GM18526 (cell line): ENCODE data around the gene DDX23.
A peak's percentile ranks its signal among the peaks of the same experiment; 100 is the strongest.

ENCODE experiments used
- POLR2A ChIP-seq: IDR thresholded peaks from 3 replicates; pipeline ENCODE4 v1.6.1; 2011; ENCODE audit not compliant: insufficient read length; ENCODE audit errors: extremely low read depth

Gene DDX23

DNA sequence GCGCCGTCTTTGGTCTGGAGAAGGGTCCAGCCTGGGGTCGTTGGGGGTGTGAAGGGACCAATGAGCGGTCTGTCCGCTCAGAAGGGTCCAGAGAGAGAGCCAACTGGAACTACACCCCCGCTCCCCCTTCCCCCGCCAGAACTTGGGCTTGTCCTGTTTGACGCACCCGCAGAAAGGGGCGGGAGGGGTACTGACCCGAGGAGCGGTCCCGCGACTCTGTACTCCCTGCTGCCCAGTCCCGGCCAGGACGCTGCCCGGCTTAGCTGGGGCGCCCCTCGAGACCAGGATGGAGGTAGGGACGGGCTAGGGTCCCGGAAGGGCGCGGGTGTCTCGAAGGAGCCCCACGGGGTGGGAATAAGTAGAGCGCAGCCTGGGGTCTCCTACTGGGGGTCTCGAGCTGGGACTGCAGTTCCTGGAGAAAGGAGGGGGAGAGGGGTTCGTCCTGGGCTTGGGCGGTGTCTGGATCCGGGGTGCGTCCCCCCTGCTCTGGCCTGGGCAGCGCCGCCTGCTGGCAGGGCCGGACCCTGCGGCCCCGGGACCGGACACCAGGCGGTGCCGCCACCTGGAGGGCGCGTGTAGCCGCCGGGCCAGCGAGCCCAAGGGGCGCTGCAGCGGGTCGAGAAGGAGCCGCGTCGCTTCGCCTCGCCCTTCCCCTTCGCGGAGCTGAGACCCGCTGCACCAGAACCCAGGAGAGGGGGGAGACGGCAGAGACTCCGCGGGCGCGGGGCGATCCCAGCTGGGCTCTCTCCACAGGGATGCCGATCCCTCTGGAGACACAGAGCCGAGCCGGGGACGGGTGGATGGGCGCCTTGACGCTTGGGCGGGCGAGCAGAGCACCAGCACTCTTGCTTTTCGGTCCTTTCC is 37.5 kb downstream of the DDX23 start:
- peak; percentile 36 for TF ChIP-seq POLR2A

DNA sequence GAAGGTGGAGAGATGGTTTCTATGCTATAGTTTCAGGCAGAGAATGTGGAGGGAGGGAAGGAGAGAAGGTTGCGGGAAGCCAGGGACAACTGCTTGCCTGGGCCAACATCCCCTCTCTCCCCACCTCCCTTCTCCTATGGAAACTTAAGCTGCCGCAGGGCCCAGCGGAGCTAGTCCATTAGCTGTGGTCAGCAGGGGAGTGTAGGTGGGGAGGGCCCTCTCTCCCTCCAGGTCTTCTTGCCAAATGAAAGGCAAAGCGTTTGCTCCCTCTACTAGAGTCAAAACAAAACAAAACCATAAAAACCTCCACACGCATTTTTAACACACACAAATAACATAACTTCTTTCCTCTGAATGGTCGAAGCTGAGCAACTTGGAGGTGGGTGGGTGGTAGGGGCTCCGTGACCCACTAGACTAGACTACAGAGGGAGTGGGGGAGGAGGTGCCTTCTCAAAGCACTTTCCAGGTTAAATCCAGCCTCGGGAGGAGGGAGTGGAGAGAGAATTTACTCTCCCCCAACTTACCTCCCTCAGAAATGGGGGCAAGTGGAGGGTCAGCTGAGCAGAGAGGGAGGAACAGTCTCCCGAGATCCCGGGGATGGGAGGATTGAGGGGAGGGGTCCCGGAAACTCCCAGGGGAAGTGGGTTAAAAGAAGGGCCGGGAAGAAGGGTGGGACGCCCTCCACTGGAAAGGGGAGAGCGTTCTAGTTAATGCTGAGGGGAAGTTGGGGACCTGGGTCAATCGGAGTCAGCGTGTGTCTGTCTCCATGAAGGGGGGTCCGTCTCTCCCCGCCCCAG is 38.3 kb downstream of the DDX23 start:
- no peak for TF ChIP-seq POLR2A

DNA sequence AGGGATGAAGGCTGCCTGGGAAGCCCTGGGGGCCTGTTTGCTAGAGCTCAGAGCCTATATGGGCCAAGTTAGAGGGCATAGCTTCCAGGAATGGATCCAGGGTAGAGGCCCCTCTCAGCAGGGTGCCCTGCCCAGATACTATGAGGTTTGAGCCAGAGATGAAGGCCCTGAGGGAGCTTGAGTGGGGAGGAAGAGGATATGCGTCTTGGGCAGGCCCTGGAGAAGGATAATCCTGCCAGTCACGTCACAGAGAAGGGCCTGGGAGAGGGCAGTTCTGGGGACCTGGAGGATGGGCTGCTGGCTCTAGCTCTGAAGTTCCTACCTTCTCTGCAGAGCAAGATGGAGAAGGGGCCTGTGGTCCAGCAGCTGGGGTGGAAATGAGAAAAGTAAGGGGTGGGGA is 39.6 kb downstream of the DDX23 start:
- TF ChIP-seq POLR2A: no peak

DNA sequence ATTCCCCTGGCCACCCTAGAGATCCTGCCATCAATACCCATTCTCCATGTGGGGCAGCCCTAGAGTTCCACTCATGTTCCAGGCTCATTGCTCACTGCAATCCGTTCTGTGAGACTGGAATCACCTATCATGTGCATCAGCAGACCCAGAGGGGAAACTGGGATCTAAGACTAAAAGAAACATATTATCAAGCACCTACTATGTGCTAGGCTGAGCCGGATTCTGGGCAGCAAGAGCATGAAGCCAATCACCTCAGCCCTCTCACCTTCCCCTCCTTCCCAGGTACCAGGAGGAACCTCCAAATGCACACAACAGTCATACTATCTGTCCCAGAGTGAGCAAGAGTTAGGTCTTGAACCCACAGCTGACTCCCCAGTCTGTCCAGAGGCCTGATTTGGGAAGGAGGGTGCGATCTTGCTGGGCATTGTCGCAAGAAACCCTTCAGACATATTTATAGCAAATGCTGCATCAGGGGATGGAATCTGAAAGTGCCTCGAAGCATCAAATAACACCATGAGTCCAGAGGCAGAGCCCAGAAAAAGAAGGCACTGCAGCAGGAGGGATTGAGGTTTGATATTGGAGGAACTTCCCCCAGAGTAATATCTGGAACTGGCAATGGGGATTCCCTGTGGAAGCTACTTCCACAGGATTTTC is 40.4 kb downstream of the DDX23 start:
- TF ChIP-seq POLR2A: no peak

DNA sequence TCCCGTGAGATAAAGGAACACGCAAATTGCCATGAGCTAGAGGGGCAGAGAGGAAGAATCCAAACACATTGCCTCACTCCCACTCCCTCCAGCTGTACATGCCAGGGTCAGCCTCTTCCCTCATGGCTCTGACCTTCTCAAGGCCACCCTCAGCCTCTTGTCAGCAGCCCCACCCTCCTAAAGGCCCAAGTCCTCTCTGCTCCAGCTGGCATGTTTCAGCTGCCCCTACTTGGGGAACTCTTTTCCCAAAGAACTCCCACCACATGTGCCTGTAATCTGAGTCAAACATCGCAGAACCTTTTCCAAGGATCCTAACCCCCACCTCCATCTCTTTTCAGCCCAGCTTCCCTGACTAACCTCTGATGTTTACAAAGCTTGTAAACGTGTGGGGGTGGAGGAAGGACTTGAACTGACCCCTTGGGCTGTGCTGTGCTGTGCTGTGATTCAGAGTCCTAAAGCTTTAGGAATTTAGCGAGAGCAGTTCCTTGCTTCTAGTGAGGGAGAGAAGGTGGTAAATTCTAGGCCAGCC is 41.0 kb downstream of the DDX23 start:
- no peak for TF ChIP-seq POLR2A

DNA sequence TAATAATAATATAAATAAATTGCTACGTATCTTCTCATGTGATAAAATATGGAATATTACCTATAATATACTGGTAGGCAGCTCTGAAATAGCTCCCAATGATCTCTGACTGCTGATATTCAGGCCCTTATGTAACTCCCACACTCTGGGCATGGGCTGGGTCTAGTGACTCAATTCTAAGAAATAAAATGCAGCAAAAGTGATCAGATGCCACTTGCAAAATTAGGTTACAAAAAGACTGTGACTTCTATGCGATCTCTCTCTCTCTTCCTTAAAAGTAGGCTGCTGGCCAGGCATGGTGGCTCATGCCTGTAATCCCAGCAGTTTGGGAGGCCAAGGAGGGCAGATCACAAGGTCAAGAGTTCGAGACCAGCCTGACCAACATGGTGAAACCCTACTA is 44.0 kb downstream of the DDX23 start:
- no peak for TF ChIP-seq POLR2A

DNA sequence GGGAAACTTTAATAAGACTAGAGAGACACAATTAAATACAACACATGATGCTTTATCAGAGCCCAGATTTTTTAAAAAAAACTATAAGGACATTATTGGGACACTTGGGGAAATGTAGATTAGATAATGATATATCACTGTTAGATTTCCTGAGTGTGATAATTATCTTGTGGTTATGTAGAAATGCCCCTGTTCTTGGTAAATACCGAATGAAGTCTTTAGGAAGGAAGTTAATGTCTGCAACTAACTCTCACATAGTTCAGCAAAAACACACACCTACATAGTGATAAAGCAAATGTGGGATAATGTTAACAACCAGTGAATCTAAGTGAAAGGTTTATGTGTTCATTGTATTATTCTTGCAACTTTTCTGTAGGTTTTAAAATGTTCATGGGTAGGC is 48.3 kb downstream of the DDX23 start:
- TF ChIP-seq POLR2A: no peak

DNA sequence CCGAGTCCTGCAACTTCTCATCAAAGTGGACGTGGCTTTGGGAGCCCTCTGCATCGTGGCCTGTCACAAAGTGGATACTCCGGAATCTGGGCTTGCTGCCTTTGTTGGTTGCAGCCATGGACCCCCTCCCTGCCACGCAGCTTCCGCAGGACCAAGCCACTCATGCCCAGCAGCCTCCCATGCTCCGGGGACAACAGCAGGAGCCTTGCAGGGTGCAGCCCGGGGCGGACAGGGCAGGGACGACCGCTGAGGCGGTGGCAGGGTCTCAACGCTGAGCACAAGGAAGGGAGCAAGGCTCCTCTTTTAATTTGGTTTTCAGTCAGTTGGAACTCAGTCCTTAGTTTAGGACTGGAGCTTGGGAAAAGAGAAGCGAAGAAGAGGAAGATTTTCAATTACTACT is 51.0 kb downstream of the DDX23 start:
- no peak for TF ChIP-seq POLR2A

DNA sequence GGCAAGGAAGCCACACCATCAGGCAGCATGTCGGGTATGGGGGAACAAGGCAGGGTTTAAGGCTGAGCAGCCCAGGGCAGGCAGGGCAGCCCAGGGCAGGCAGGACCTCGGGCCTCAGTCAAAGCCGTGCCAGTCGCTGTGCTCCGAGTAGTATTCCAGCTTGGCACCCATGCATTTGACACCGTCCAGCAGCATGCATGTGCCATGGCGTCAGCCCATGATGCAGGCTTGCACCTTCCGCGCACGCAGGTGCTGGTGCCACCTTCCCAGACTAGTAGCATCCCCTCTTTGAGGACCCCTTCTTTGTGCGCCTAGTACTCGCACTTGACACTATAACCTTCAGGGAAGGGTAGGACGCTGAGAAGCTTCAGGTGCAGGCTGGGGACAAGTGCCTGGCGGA is 51.5 kb downstream of the DDX23 start:
- no peak for TF ChIP-seq POLR2A

DNA sequence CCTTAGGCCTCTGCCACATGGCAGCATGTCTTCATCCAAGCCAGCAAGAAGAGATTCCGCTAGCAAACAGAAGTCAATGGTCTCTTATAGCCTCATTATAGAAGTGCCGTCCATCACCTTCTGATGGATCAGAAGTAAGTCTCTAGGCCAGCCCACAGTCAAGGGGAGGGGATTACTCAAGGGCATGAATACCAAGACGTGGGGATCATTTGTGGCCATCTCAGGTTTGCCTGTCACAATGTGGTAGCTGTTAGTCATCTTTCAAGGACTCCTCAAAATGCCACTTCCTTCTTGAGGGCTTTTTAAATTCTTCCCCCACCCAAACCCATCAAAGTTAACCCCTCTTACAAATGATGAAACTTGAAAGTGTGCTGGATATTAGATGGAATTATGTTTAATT is 55.0 kb downstream of the DDX23 start:
- TF ChIP-seq POLR2A: no peak

DNA sequence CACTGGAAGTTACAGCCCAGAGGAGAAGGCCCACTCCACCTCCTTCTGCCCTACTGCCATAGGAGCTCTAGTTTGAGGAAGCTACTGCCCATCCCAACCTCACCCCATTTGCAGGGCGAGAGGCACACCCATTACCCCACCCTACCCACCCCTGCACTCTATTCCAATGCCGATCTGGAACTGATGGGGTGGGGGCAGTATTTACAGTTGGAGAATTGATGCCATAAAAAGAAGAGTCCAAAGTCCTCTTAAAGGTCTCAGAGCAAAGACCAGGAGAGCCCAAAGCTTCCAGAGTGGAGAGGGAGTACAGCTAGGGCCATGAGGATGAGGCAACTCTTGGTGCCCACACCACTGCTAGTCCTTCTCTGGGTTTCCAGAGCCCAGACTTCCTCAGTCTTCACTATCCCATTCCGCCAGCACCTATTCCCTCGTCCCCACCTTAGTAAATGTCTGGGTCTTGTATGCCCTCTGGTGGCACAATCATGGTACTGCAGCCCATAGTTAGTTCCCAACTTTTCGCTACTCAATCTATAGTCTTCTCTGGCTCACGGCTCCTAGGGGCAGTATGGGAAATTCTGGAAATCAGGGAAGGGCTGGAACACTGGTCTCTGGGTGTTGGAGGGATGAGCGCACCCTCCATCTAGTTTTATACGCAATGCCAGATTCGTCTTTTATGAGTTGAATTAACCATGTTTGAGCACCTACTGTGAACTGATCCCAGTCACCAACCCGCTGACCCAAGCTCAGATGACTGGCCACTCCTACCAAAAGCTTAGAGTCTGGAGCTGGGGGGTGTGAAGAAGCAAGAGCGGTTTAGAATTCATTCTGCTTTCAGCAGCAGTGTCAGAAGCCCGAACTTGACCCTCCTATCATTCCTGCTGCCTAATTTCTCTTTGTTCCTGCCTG is 56.2 kb downstream of the DDX23 start:
- no peak for TF ChIP-seq POLR2A

DNA sequence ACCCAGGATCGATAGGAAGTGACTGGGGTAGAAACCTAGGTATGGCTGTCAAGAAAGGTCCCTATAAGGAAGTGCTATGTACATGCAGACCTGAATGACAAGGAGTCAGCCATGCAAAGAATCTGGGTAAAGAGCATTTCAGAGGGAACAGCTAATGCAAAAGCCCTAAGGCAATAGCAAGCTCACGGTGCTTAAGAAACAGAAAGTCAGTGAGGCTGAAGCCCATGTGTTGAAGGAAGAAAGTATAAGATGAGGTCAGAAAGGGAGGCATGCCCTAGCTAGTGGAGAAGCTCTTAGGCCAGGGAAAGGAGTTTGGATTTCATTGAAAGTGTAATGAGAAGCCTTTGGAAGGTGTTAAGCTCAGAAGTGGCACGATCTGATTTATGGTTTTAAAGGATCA is 57.1 kb downstream of the DDX23 start:
- no peak for TF ChIP-seq POLR2A

DNA sequence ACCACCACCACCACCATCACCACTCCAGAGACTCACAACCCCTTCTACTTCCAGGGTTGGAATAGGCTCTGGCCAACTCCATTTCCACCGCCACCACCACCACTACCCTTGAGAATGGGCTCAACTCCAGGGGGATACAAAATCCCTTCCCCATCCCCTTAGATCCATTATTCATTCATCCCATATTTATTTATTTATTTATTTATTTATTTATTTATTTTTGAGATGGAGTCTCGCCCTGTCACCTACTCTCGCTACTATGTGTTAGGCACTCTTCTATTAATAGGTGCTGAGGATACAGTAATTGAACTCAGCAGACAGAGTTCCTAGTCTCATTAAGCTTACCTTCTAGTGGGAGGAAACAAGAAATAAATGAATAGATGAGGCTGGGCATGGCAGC is 58.3 kb downstream of the DDX23 start:
- TF ChIP-seq POLR2A: no peak

DNA sequence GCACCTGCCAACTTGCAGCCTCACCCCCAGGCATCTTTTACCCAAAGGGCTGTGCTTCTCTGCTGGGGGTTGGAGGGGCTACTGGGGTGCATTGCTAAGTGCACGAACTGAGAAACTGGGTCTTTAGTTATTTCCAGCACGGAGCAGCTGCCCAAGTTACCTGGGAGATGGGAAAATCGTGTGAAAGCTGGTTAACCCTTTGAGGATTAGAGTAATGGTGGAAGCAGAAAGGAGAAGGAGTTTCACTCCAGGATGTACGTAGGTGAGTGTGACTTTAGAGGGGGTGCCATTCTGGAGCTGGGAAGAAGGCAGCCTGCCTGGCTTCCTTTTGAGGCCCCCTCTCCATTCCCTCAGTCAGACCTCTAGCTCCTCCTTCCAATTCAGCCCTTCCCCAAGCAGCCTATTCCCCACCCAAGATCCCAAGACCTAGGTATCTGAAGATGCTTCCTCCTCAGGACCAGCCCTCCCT is 62.1 kb downstream of the DDX23 start:
- no peak for TF ChIP-seq POLR2A
